HCT116 (cell line): ENCODE data around the gene EPHA2. TPM values are rescaled to one million over a fixed set of nuclear protein-coding genes. Genes with fewer than 3 reads are reported as not detected.
A peak's percentile ranks its signal among the peaks of the same experiment; 100 is the strongest.

ENCODE experiments used
- ATAC-seq: fragments of 200-7000 bp; cut with Tn5 transposase; 2 replicates; pipeline ENCODE4 v1.9.1; 2020; ENCODE audit warnings: mild to moderate bottlenecking, moderate library complexity
- BruUV-seq: library from RNA; stranded (reverse); fragments of 400-500 nt; replicated peaks from 2 replicates; lab custom pipeline; 2021; lab: Mats Ljungman, UMichigan
- CTCF ChIA-PET: fragments of 300-600 bp; sonication (Branson Sonifier 250); formaldehyde crosslinking; loops from one replicate; lab custom pipeline; 2021; ENCODE audit warnings: antibody characterized with exemption; lab: Charles Lee
- POLR2A ChIA-PET: fragments of 300-600, 350-600 bp; sonication (Branson Sonifier 250); formaldehyde crosslinking; loops from one replicate; lab custom pipeline; 2021; ENCODE audit warnings: antibody characterized with exemption; lab: Charles Lee
- RAD21 ChIA-PET, 2 experiments: fragments of 300-600 bp; sonication (Branson Sonifier 250); formaldehyde crosslinking; loops; one replicate each; lab custom pipeline; 2023; ENCODE audit warnings: low total read pairs in 2 of 2; ENCODE audit not compliant: uncharacterized antibody in 2 of 2, unreplicated experiment in 2 of 2, low non-redundant PET in 1 of 2; lab: Charles Lee
- DNase-seq: peaks from one replicate; pipeline ENCODE4 v3.0.0-alpha.2; 2010; ENCODE audit warnings: low read depth, low spot score
- H2AFZ ChIP-seq: fragments of 200-600 bp; shearing (Covaris generic), sonication (generic); 2 replicates; pipeline ENCODE4 v1.6.1; 2017; ENCODE audit warnings: low read depth, mixed run types, mixed read lengths, antibody characterized with exemption, low read length; ENCODE audit not compliant: poor library complexity, severe bottlenecking
- H3K27ac ChIP-seq: 2 replicates; pipeline ENCODE4 v1.5.1; 2012; ENCODE audit warnings: low read depth, low read length
- H3K27me3 ChIP-seq: fragments of 200-600 bp; sonication (generic); 2 replicates; pipeline ENCODE4 v1.6.1; 2016; ENCODE audit warnings: mixed run types, low read length, mixed read lengths; ENCODE audit not compliant: insufficient read depth
- H3K36me3 ChIP-seq, 2 experiments: fragments of 200-500 bp in 1 of 2; fragments of 200-600 bp in 1 of 2; sonication (Bioruptor generic) in 1 of 2; sonication (generic) in 1 of 2; 2 replicates each; pipeline versions ENCODE4 v1.5.1 to v1.6.1; 2014 to 2016; ENCODE audit warnings: low read length in 2 of 2, inconsistent platforms in 1 of 2, mixed read lengths in 1 of 2, mixed run types in 1 of 2; ENCODE audit not compliant: insufficient read depth in 2 of 2, control insufficient read depth in 1 of 2
- H3K4me1 ChIP-seq, 2 experiments: fragments of 200-600 bp in 1 of 2; sonication (generic) in 1 of 2; 2 replicates each; pipeline versions ENCODE4 v1.5.1 to v1.6.1; 2012 to 2017; ENCODE audit warnings: low read length in 2 of 2, inconsistent platforms in 1 of 2, mild to moderate bottlenecking in 1 of 2, mixed read lengths in 1 of 2, mixed run types in 1 of 2, moderate library complexity in 1 of 2; ENCODE audit not compliant: insufficient read depth in 2 of 2, control insufficient read depth in 1 of 2
- H3K4me2 ChIP-seq: fragments of 200-600 bp; sonication (generic); 2 replicates; pipeline ENCODE4 v1.6.1; 2017; ENCODE audit warnings: mixed run types, low read length, mixed read lengths
- H3K4me3 ChIP-seq, 2 experiments: fragments of 200-600 bp in 1 of 2; sonication (generic) in 1 of 2; replicated peaks in 1 of 2; 2 replicates each; pipeline ENCODE4 v1.5.1; 2011 to 2016; ENCODE audit warnings: low read length in 2 of 2, control low read depth in 1 of 2, low read depth in 1 of 2, mild to moderate bottlenecking in 1 of 2, mixed read lengths in 1 of 2, mixed run types in 1 of 2
- H3K79me2 ChIP-seq: fragments of 200-600 bp; sonication (generic); 2 replicates; pipeline ENCODE4 v1.6.1; 2017; ENCODE audit warnings: mild to moderate bottlenecking, mixed run types, low read length, moderate library complexity, mixed read lengths; ENCODE audit not compliant: insufficient read depth
- H3K9ac ChIP-seq: fragments of 200-600 bp; sonication (generic); 2 replicates; pipeline ENCODE4 v1.6.1; 2016; ENCODE audit warnings: low read length, mixed read lengths
- H3K9me2 ChIP-seq: fragments of 200-600 bp; sonication (generic), shearing (Covaris generic); 2 replicates; pipeline ENCODE4 v1.6.1; 2017; ENCODE audit warnings: mixed run types, mild to moderate bottlenecking, moderate library complexity; ENCODE audit not compliant: insufficient read depth
- H3K9me3 ChIP-seq, 2 experiments: fragments of 200-500 bp in 1 of 2; fragments of 200-600 bp in 1 of 2; sonication (Bioruptor generic) in 1 of 2; sonication (generic) in 1 of 2; 2 replicates each; pipeline ENCODE4 v1.6.1; 2014 to 2017; ENCODE audit warnings: low read length in 2 of 2, mixed read lengths in 2 of 2, inconsistent platforms in 1 of 2, low read depth in 1 of 2, mild to moderate bottlenecking in 1 of 2, mixed run types in 1 of 2, moderate library complexity in 1 of 2; ENCODE audit not compliant: control insufficient read depth in 1 of 2, insufficient read depth in 1 of 2
- H4K20me1 ChIP-seq: fragments of 200-600 bp; sonication (generic), shearing (Covaris generic); 2 replicates; pipeline ENCODE4 v1.6.1; 2017; ENCODE audit warnings: mixed run types, mild to moderate bottlenecking, moderate library complexity; ENCODE audit not compliant: insufficient read depth
- CBX3 ChIP-seq: IDR thresholded peaks from 2 replicates; pipeline ENCODE4 v1.6.1; 2012; ENCODE audit warnings: low read depth
- EGR1 ChIP-seq: IDR thresholded peaks from 2 replicates; pipeline ENCODE4 v1.6.1; 2012; ENCODE audit warnings: low read depth
- EZH2 ChIP-seq: fragments of 200-600 bp; sonication (generic); IDR thresholded peaks from 2 replicates; pipeline ENCODE4 v1.6.1; 2017; ENCODE audit warnings: antibody characterized with exemption, mixed run types
- EZH2phosphoT487 ChIP-seq: fragments of 200-600 bp; IDR thresholded peaks from 2 replicates; pipeline ENCODE4 v1.6.1; 2018; ENCODE audit warnings: antibody characterized with exemption, borderline replicate concordance
- POLR2A ChIP-seq: IDR thresholded peaks from 2 replicates; pipeline ENCODE4 v1.7.0; 2011; ENCODE audit warnings: borderline replicate concordance; ENCODE audit not compliant: insufficient read depth, insufficient read length; ENCODE audit errors: extremely low read depth
- POLR2AphosphoS5 ChIP-seq: IDR thresholded peaks from 2 replicates; pipeline ENCODE4 v1.6.1; 2011; ENCODE audit warnings: mild to moderate bottlenecking, low read depth, low read length, moderate library complexity
- RAD21 ChIP-seq: IDR thresholded peaks from 2 replicates; pipeline ENCODE4 v1.6.1; 2012; ENCODE audit warnings: low read depth, mild to moderate bottlenecking
- SP1 ChIP-seq: IDR thresholded peaks from 2 replicates; pipeline ENCODE4 v1.6.1; 2012; ENCODE audit warnings: low read depth
- TCF7L2 ChIP-seq: IDR thresholded peaks from 2 replicates; pipeline ENCODE4 v1.7.0; 2011; ENCODE audit warnings: borderline replicate concordance, inconsistent platforms; ENCODE audit not compliant: insufficient read depth, insufficient read length; ENCODE audit errors: extremely low read depth
- YY1 ChIP-seq: IDR thresholded peaks from 2 replicates; pipeline ENCODE4 v1.6.1; 2011; ENCODE audit warnings: low read length, low read depth, moderate library complexity, mild to moderate bottlenecking; ENCODE audit not compliant: insufficient replicate concordance; ENCODE audit errors: extremely low read depth
- ZFX ChIP-seq: fragments of 450-650 bp; IDR thresholded peaks from 2 replicates; pipeline ENCODE4 v1.6.1; 2017
- intact Hi-C: fragments of 100-400 bp; cut with micrococcal nuclease; formaldehyde crosslinking; loops from 2 replicates; pipeline ENCODE4 v1.10.0; 2022
- total RNA-seq: library from RNA; stranded (reverse); gene quantifications from one replicate; pipeline ENCODE4 v1.2.1, GENCODE V29; 2021; ENCODE audit not compliant: unreplicated experiment
- TF ChIP-seq, protein P1 (sequence below): IDR thresholded peaks from 2 replicates; pipeline ENCODE4 v1.6.1; 2012
- TF ChIP-seq, protein P2 (sequence below): IDR thresholded peaks from 2 replicates; pipeline ENCODE4 v1.6.1; 2012; ENCODE audit warnings: low read depth
- TF ChIP-seq, protein P3 (sequence below), 3 experiments: fragments of 200-600 bp in 1 of 3; sonication (generic) in 1 of 3; IDR thresholded peaks in 2 of 3; conservative IDR thresholded peaks in 1 of 3; 2 replicates each; pipeline ENCODE4 v1.5.1; 2012 to 2017; ENCODE audit warnings: low read depth in 2 of 3, low read length in 2 of 3, antibody characterized with exemption in 1 of 3, borderline replicate concordance in 1 of 3, control low read depth in 1 of 3, mild to moderate bottlenecking in 1 of 3, mixed read lengths in 1 of 3, mixed run types in 1 of 3, moderate library complexity in 1 of 3; ENCODE audit not compliant: insufficient read depth in 1 of 3

EPHA2 gene
- total RNA-seq, 1 experiment from 2014 or later: 164 TPM

GRCh38 chr1:16138772-16139221, 17.1 kb downstream of the EPHA2 start:
- Histone ChIP-seq H3K27ac (peak overlapping the region; percentile 100), H3K4me1 (peaks cover 53 to 55% of the 10 kb centered on the region in 2 experiments), H3K4me2 (peak overlapping the region; percentile 85), H3K4me3 (no peak overlapping the region), H3K9me2 (no peaks in the 10 kb centered on the region), H3K9me3 (no peaks in the 10 kb centered on the region), H2AFZ (no peak overlapping the region), H3K36me3 (peaks cover 42 to 86% of the 10 kb centered on the region in 2 experiments), H3K79me2 (peaks cover 96% of the 10 kb centered on the region), H3K9ac (peak overlapping the region; percentile 65), H3K27me3 (no peaks in the 10 kb centered on the region), H4K20me1 (peaks cover 32% of the 10 kb centered on the region; the same call in 1 of the 2 replicates)
- intact Hi-C loops: no loop called here
- no TSS peak for BruUV-seq
- ChIA-PET RAD21 (interaction anchor here in 1 of 2 experiments (0.6 kb wide), 1 partner anchor 51 kb away, joined by 3 read pairs; no protein-coding TSS in a partner anchor), POLR2A (no interaction called here), CTCF (no interaction called here)
- TF ChIP-seq ZFX (no peak), CBX3 (no peak), POLR2A (no peak), EGR1 (no peak), POLR2AphosphoS5 (no peak), EZH2phosphoT487 (no peak), RAD21 (no peak), SP1 (no peak), TCF7L2 (no peak), YY1 (no peak), EZH2 (no peak)
- TF ChIP-seq, protein P1, sequence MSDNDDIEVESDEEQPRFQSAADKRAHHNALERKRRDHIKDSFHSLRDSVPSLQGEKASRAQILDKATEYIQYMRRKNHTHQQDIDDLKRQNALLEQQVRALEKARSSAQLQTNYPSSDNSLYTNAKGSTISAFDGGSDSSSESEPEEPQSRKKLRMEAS: no peak
- TF ChIP-seq, protein P2, sequence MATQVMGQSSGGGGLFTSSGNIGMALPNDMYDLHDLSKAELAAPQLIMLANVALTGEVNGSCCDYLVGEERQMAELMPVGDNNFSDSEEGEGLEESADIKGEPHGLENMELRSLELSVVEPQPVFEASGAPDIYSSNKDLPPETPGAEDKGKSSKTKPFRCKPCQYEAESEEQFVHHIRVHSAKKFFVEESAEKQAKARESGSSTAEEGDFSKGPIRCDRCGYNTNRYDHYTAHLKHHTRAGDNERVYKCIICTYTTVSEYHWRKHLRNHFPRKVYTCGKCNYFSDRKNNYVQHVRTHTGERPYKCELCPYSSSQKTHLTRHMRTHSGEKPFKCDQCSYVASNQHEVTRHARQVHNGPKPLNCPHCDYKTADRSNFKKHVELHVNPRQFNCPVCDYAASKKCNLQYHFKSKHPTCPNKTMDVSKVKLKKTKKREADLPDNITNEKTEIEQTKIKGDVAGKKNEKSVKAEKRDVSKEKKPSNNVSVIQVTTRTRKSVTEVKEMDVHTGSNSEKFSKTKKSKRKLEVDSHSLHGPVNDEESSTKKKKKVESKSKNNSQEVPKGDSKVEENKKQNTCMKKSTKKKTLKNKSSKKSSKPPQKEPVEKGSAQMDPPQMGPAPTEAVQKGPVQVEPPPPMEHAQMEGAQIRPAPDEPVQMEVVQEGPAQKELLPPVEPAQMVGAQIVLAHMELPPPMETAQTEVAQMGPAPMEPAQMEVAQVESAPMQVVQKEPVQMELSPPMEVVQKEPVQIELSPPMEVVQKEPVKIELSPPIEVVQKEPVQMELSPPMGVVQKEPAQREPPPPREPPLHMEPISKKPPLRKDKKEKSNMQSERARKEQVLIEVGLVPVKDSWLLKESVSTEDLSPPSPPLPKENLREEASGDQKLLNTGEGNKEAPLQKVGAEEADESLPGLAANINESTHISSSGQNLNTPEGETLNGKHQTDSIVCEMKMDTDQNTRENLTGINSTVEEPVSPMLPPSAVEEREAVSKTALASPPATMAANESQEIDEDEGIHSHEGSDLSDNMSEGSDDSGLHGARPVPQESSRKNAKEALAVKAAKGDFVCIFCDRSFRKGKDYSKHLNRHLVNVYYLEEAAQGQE: no peak
- TF ChIP-seq, protein P3, sequence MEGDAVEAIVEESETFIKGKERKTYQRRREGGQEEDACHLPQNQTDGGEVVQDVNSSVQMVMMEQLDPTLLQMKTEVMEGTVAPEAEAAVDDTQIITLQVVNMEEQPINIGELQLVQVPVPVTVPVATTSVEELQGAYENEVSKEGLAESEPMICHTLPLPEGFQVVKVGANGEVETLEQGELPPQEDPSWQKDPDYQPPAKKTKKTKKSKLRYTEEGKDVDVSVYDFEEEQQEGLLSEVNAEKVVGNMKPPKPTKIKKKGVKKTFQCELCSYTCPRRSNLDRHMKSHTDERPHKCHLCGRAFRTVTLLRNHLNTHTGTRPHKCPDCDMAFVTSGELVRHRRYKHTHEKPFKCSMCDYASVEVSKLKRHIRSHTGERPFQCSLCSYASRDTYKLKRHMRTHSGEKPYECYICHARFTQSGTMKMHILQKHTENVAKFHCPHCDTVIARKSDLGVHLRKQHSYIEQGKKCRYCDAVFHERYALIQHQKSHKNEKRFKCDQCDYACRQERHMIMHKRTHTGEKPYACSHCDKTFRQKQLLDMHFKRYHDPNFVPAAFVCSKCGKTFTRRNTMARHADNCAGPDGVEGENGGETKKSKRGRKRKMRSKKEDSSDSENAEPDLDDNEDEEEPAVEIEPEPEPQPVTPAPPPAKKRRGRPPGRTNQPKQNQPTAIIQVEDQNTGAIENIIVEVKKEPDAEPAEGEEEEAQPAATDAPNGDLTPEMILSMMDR (IDR thresholded peaks at IDR 0.05 in 2 of 3, conservative IDR thresholded peaks at IDR 0.05 in 1 of 3; ENCODE audit: borderline replicate concordance in 1 of 3, insufficient read depth in 1 of 3, low read depth in 2 of 3, low read length in 2 of 3): no peak
- ATAC-seq (peak; percentile 2; the same call in 1 of the 2 replicates), DNase-seq (no peak)
